GM03348 (cell line): Measurements from ENCODE around the gene NGEF.
"Not testable (repeated sequence)": the region's sequence is repeated elsewhere in the genome, so short reads cannot be mapped to it uniquely, and the experiment has no call there.

Experiments
- DNase-seq: peaks from one replicate; pipeline ENCODE4 v3.0.0; 2012; ENCODE audit warnings: low spot score

NGEF gene

GRCh38 chr2:232927793-232928550, 85.1 kb downstream of the NGEF start:
- peak; percentile 39 for DNase-seq

- DNase-seq, result peak; percentile 29
These were observed 85.8 kb downstream of the NGEF start for GRCh38 chr2:232927032-232927792.

- no peak for DNase-seq
These were observed 86.6 kb downstream of the NGEF start for GRCh38 chr2:232926431-232926939.

- DNase-seq, result no peak
These were observed 87.3 kb downstream of the NGEF start for GRCh38 chr2:232925821-232926156.

- DNase-seq, result no peak
These were observed 87.8 kb downstream of the NGEF start for GRCh38 chr2:232925153-232925820.

- no peak for DNase-seq
These were observed 88.6 kb downstream of the NGEF start for GRCh38 chr2:232924433-232924832.

GRCh38 chr2:232920760-232921159, 92.3 kb downstream of the NGEF start:
- no peak for DNase-seq

GRCh38 chr2:232920055-232920454, 93.0 kb downstream of the NGEF start:
- DNase-seq, result no peak

- no peak for DNase-seq
These were observed 93.9 kb downstream of the NGEF start for GRCh38 chr2:232919141-232919540.

GRCh38 chr2:232913903-232914302, 99.2 kb downstream of the NGEF start:
- no peak for DNase-seq

- DNase-seq, result no peak
These were observed 101.3 kb downstream of the NGEF start for GRCh38 chr2:232911712-232912277.

GRCh38 chr2:232910376-232910775, 102.7 kb downstream of the NGEF start:
- no peak for DNase-seq

- no peak for DNase-seq
These were observed 104.4 kb downstream of the NGEF start for GRCh38 chr2:232908695-232909094.

- DNase-seq, result not testable (repeated sequence)
These were observed 105.4 kb downstream of the NGEF start for GRCh38 chr2:232907718-232908085.

GRCh38 chr2:232906867-232907717, 106.0 kb downstream of the NGEF start:
- DNase-seq, result not testable (repeated sequence)

- DNase-seq, result no peak
These were observed 109.1 kb downstream of the NGEF start for GRCh38 chr2:232903989-232904388.

- peak; percentile 94 for DNase-seq
These were observed 111.1 kb downstream of the NGEF start for GRCh38 chr2:232901736-232902578.

GRCh38 chr2:232900811-232901735, 112.0 kb downstream of the NGEF start:
- no peak for DNase-seq
